Suprapubic skin (tissue), 4 donors: ENCODE results near the gene P2RX6. TPM values are rescaled to one million over a fixed set of nuclear protein-coding genes. Genes with fewer than 3 reads are reported as not detected.
A peak's percentile ranks its signal among the peaks of the same experiment; 100 is the strongest.

ENCODE experiments used
- DNase-seq, 2 donors: peaks; one replicate each; pipeline ENCODE4 v3.0.0-alpha.2; 2019; ENCODE audit warnings: low spot score in 2 of 2
- H3K27ac ChIP-seq: fragments of 200-600 bp; sonication (generic); one replicate; pipeline ENCODE4 v1.5.1; 2019
- H3K27me3 ChIP-seq: fragments of 200-600 bp; sonication (generic); one replicate; pipeline ENCODE4 v1.5.1; 2019
- H3K36me3 ChIP-seq: fragments of 200-600 bp; sonication (generic); one replicate; pipeline ENCODE4 v1.5.1; 2019
- H3K4me1 ChIP-seq: fragments of 200-600 bp; sonication (generic); one replicate; pipeline ENCODE4 v1.5.1; 2019
- H3K4me3 ChIP-seq: fragments of 200-600 bp; sonication (generic); one replicate; pipeline ENCODE4 v1.5.1; 2019; ENCODE audit warnings: mild to moderate bottlenecking
- H3K9me3 ChIP-seq: fragments of 200-600 bp; sonication (generic); one replicate; pipeline ENCODE4 v1.5.1; 2019
- CTCF ChIP-seq, 2 donors: fragments of 200-600 bp in 1 of 2; fragments of 450-650 bp in 1 of 2; sonication (generic) in 1 of 2; IDR thresholded peaks; one replicate each; pipeline ENCODE4 v1.5.1; 2016 to 2019; ENCODE audit warnings: antibody characterized with exemption in 2 of 2, mild to moderate bottlenecking in 1 of 2, moderate library complexity in 1 of 2
- EP300 ChIP-seq: sonication (generic); formaldehyde crosslinking; IDR thresholded peaks from one replicate; pipeline ENCODE4 v1.6.1; 2017; ENCODE audit warnings: antibody characterized with exemption
- POLR2A ChIP-seq, 2 donors: fragments of 450-650 bp; IDR thresholded peaks; one replicate each; pipeline ENCODE4 v1.6.1; 2017; ENCODE audit warnings: antibody characterized with exemption in 2 of 2, mild to moderate bottlenecking in 2 of 2, moderate library complexity in 2 of 2
- POLR2AphosphoS5 ChIP-seq, 3 donors: sonication (generic); formaldehyde crosslinking; IDR thresholded peaks; one replicate each; pipeline ENCODE4 v1.6.1; 2017; ENCODE audit warnings: antibody characterized with exemption in 3 of 3
- WGBS: methylation state at CpG from one replicate; pipeline ENCODE4 v1.1.5; 2018; 5-methylcytosine and 5-hydroxymethylcytosine counted together
- total RNA-seq, 4 donors: library from RNA; depleted of rRNA; stranded (reverse); fragments of >200 nt; gene quantifications; one replicate each; pipeline ENCODE4 v1.1.0, GENCODE V29; 2016

P2RX6 gene
- total RNA-seq, 4 donors from 2014 or later: 0.21 to 3.1 (median 1.0) TPM

GRCh38 chr22:21042978-21043859 is 28.3 kb downstream of the P2RX6 start:
- Histone ChIP-seq H3K4me1 (peaks cover 25% of the 10 kb centered on the region), H3K27me3 (no peaks in the 10 kb centered on the region), H3K27ac (no peak overlapping the region), H3K36me3 (no peaks in the 10 kb centered on the region), H3K4me3 (no peak overlapping the region), H3K9me3 (no peaks in the 10 kb centered on the region)
- 83% methylated on average over 6 of the region's 6 CpGs for WGBS
- no peak for TF ChIP-seq POLR2AphosphoS5 (IDR thresholded peaks at IDR 0.05)
- TF ChIP-seq EP300: no peak
- no peak for DNase-seq

GRCh38 chr22:21043860-21044535 is 29.0 kb downstream of the P2RX6 start:
- 82% methylated on average over 8 of the region's 15 CpGs for WGBS
- Histone ChIP-seq H3K27me3 (no peaks in the 10 kb centered on the region), H3K36me3 (no peaks in the 10 kb centered on the region), H3K4me3 (no peak overlapping the region), H3K4me1 (peaks cover 21% of the 10 kb centered on the region), H3K27ac (no peak overlapping the region), H3K9me3 (no peaks in the 10 kb centered on the region)
- TF ChIP-seq CTCF (IDR thresholded peaks at IDR 0.05): no peak
- no peak for TF ChIP-seq POLR2AphosphoS5 (IDR thresholded peaks at IDR 0.05)
- no peak for TF ChIP-seq EP300
- no peak for DNase-seq

GRCh38 chr22:21044931-21045584 is 30.1 kb downstream of the P2RX6 start:
- peak overlapping the region; percentile 41 for H3K4me3 ChIP-seq
- no peaks in the 10 kb centered on the region for H3K27me3 ChIP-seq
- no peaks in the 10 kb centered on the region for H3K9me3 ChIP-seq
- no peak overlapping the region for H3K27ac ChIP-seq
- DNase-seq: no peak
- no peaks in the 10 kb centered on the region for H3K36me3 ChIP-seq
- no peak for TF ChIP-seq EP300
- TF ChIP-seq CTCF (IDR thresholded peaks at IDR 0.05): no peak
- TF ChIP-seq POLR2AphosphoS5 (IDR thresholded peaks at IDR 0.05): no peak
- TF ChIP-seq POLR2A (IDR thresholded peaks at IDR 0.05): no peak
- 13% methylated on average over 15 of the region's 15 CpGs for WGBS
- peaks cover 21% of the 10 kb centered on the region for H3K4me1 ChIP-seq

GRCh38 chr22:21045585-21046294 is 30.8 kb downstream of the P2RX6 start, which contains the start of gene LRRC74B:
LRRC74B (plus strand) TSS chr22:21045946; CDS start chr22:21045987, 41 bp downstream.
- H3K27me3 ChIP-seq: no peaks in the 10 kb centered on the region
- under 1% methylated on average over 32 of the region's 47 CpGs for WGBS
- H3K4me1 ChIP-seq: peaks cover 21% of the 10 kb centered on the region
- H3K9me3 ChIP-seq: no peaks in the 10 kb centered on the region
- DNase-seq: peak; percentile 89 to 93
- H3K27ac ChIP-seq: no peak within 1 kb of the TSS
- H3K4me3 ChIP-seq: peak within 1 kb of the TSS; percentile 41
- H3K36me3 ChIP-seq: no peaks in the 10 kb centered on the region
- TF ChIP-seq EP300: no peak
- TF ChIP-seq POLR2AphosphoS5 (IDR thresholded peaks at IDR 0.05): no peak
- TF ChIP-seq CTCF (IDR thresholded peaks at IDR 0.05): no peak
- TF ChIP-seq POLR2A (IDR thresholded peaks at IDR 0.05): no peak

GRCh38 chr22:21047035-21047661 is 32.2 kb downstream of the P2RX6 start:
- Histone ChIP-seq H3K4me1 (peaks cover 21% of the 10 kb centered on the region), H3K27me3 (no peaks in the 10 kb centered on the region), H3K9me3 (no peaks in the 10 kb centered on the region), H3K27ac (no peak overlapping the region), H3K4me3 (no peak overlapping the region), H3K36me3 (no peaks in the 10 kb centered on the region)
- DNase-seq: no peak
- WGBS: 94% methylated on average over 5 of the region's 14 CpGs
- TF ChIP-seq POLR2A (IDR thresholded peaks at IDR 0.05) (no peak), EP300 (no peak), CTCF (IDR thresholded peaks at IDR 0.05) (no peak), POLR2AphosphoS5 (IDR thresholded peaks at IDR 0.05) (no peak)
